GM12878 (cell line): ENCODE measurements around the gene RAP1A. TPM values are rescaled to one million over a fixed set of nuclear protein-coding genes. Genes with fewer than 3 reads are reported as not detected.
A peak's percentile ranks its signal among the peaks of the same experiment; 100 is the strongest.

Experiments
- BRCA1 ChIP-seq: IDR thresholded peaks from 2 replicates; pipeline ENCODE4 v1.6.1; 2011; ENCODE audit warnings: low read depth, low read length, improper control_type of control experiment
- E2F4 ChIP-seq: IDR thresholded peaks from 2 replicates; pipeline ENCODE4 v1.6.1; 2012; ENCODE audit warnings: low read depth, low read length, improper control_type of control experiment
- HDGF ChIP-seq: fragments of 450-650 bp; IDR thresholded peaks from 2 replicates; pipeline ENCODE4 v1.6.1; 2016; ENCODE audit warnings: antibody characterized with exemption
- MYC ChIP-seq: IDR thresholded peaks from 2 replicates; pipeline ENCODE4 v1.6.1; 2011; ENCODE audit warnings: mild to moderate bottlenecking, low read length, moderate library complexity, inconsistent platforms; ENCODE audit not compliant: insufficient read depth, insufficient replicate concordance, insufficient read length, severe bottlenecking
- RUNX3 ChIP-seq: IDR thresholded peaks from 2 replicates; pipeline ENCODE4 v1.6.1; 2012; ENCODE audit warnings: low read length, inconsistent platforms
- SMC3 ChIP-seq: IDR thresholded peaks from 2 replicates; pipeline ENCODE4 v1.6.1; 2011; ENCODE audit warnings: low read length, improper control_type of control experiment, borderline replicate concordance
- ZNF687 ChIP-seq: fragments of 450-650 bp; IDR thresholded peaks from 2 replicates; pipeline ENCODE4 v1.6.1; 2017; ENCODE audit warnings: mild to moderate bottlenecking, moderate library complexity
- polyA plus RNA-seq, 11 experiments: library from polyadenylated mRNA; depleted of rRNA in 4 of 11; unstranded in 6 of 11; stranded (reverse) in 5 of 11; fragments of >200 nt; fragmentation: Nextera tagmentation in 4 of 11; fragmentation: Illumina TruSeq in 1 of 11; extraction: Ambion mirVana in 4 of 11; extraction: Trizol in 1 of 11; gene quantifications; 1 replicate in 1 of 11; 2 replicates in 10 of 11; pipeline versions ENCODE4 v1.2.1 to v1.2.3, GENCODE V29; 2011 to 2016; ENCODE audit warnings: inconsistent platforms in 2 of 11, missing spikeins in 2 of 11, low read depth in 1 of 11
- total RNA-seq, 4 experiments: library from RNA; depleted of rRNA in 3 of 4; stranded (reverse); fragments of >200 nt in 3 of 4; fragmentation: Illumina TruSeq in 1 of 4; extraction: Trizol in 1 of 4; gene quantifications; 2 replicates each; pipeline versions ENCODE4 v1.2.1 to v1.2.3, GENCODE V29; 2013 to 2021

The RAP1A gene
- total and polyA plus RNA-seq, 10 of the 15 experiments (the other 5 are each of a cell fraction or from before 2014, with no cell fraction given): 38.4 to 213 (median 86.0) TPM

- TF ChIP-seq ZNF687: no peak
- TF ChIP-seq SMC3: peak; percentile 20; the same call in 1 of the 2 replicates
- TF ChIP-seq HDGF: no peak
- peak; percentile 65 for TF ChIP-seq RUNX3
- no peak for TF ChIP-seq MYC
- TF ChIP-seq BRCA1: no peak
- TF ChIP-seq E2F4: no peak
These were observed 35.2 kb downstream of the RAP1A start (continued) for GRCh38 chr1:111654839-111655238.
